Liver (tissue), 9 donors: ENCODE data around the gene SKIL. TPM values are rescaled to one million over a fixed set of nuclear protein-coding genes. Genes with fewer than 3 reads are reported as not detected.

Source experiments
- DNase-seq: peaks from one replicate; pipeline ENCODE4 v3.0.0-alpha.2; 2017; ENCODE audit warnings: low spot score
- H3K27ac ChIP-seq, 2 donors: one replicate each; pipeline ENCODE4 v1.7.0; 2013; ENCODE audit warnings: inconsistent platforms in 2 of 2, low read length in 2 of 2, control low read depth in 1 of 2, low read depth in 1 of 2, mild to moderate bottlenecking in 1 of 2
- H3K27me3 ChIP-seq, 4 donors: one replicate each; pipeline versions ENCODE4 v1.6.1 to v1.7.0; 2013; ENCODE audit warnings: low read length in 3 of 4, inconsistent platforms in 1 of 4, mild to moderate bottlenecking in 1 of 4, moderate library complexity in 1 of 4; ENCODE audit not compliant: control insufficient read depth in 4 of 4, insufficient read depth in 4 of 4
- H3K36me3 ChIP-seq, 4 donors: one replicate each; pipeline versions ENCODE4 v1.6.1 to v1.7.0; 2013; ENCODE audit warnings: low read length in 3 of 4, mild to moderate bottlenecking in 3 of 4, low read depth in 1 of 4, moderate library complexity in 1 of 4; ENCODE audit not compliant: control insufficient read depth in 4 of 4, insufficient read depth in 3 of 4
- H3K4me1 ChIP-seq, 4 donors: one replicate each; pipeline versions ENCODE4 v1.6.1 to v1.7.0; 2013; ENCODE audit warnings: low read length in 3 of 4, mild to moderate bottlenecking in 3 of 4, moderate library complexity in 1 of 4; ENCODE audit not compliant: control insufficient read depth in 4 of 4, insufficient read depth in 4 of 4
- H3K4me3 ChIP-seq, 3 donors: one replicate each; pipeline versions ENCODE4 v1.6.1 to v1.7.0; 2013; ENCODE audit warnings: low read length in 3 of 3, control low read depth in 1 of 3, low read depth in 1 of 3, mild to moderate bottlenecking in 1 of 3
- H3K9ac ChIP-seq, 2 donors: one replicate each; pipeline ENCODE4 v1.7.0; 2013; ENCODE audit warnings: low read length in 2 of 2, mild to moderate bottlenecking in 2 of 2, moderate library complexity in 2 of 2, control low read depth in 1 of 2, low read depth in 1 of 2
- H3K9me3 ChIP-seq, 4 donors: one replicate each; pipeline versions ENCODE4 v1.6.1 to v1.7.0; 2013; ENCODE audit warnings: low read length in 3 of 4; ENCODE audit not compliant: control insufficient read depth in 4 of 4
- FOXA2 ChIP-seq: IDR thresholded peaks from 2 replicates; pipeline ENCODE4 v1.6.1; 2016; ENCODE audit warnings: antibody characterized with exemption
- HNF4A ChIP-seq, 2 donors: conservative IDR thresholded peaks; 2 replicates each; pipeline ENCODE4 v1.6.1; 2016; ENCODE audit warnings: antibody characterized with exemption in 2 of 2, mild to moderate bottlenecking in 2 of 2
- NR2F2 ChIP-seq: IDR thresholded peaks from 2 replicates; pipeline ENCODE4 v1.6.1; 2016; ENCODE audit warnings: antibody characterized with exemption
- REST ChIP-seq: IDR thresholded peaks from 2 replicates; pipeline ENCODE4 v1.6.1; 2016; ENCODE audit warnings: antibody characterized with exemption, mild to moderate bottlenecking
- RXRA ChIP-seq, 2 donors: IDR thresholded peaks; 2 replicates each; pipeline ENCODE4 v1.6.1; 2017 to 2018; ENCODE audit warnings: antibody characterized with exemption in 2 of 2, mild to moderate bottlenecking in 1 of 2
- TAF1 ChIP-seq: conservative IDR thresholded peaks from 2 replicates; pipeline ENCODE4 v1.6.1; 2016; ENCODE audit warnings: antibody characterized with exemption, mild to moderate bottlenecking
- WGBS: extraction: QIAGEN DNeasy Blood & Tissue Kit; methylation state at CpG from one replicate; pipeline ENCODE4 v1.1.7; 2013; 5-methylcytosine and 5-hydroxymethylcytosine counted together
- polyA plus RNA-seq, 2 donors: library from polyadenylated mRNA; stranded (reverse) in 1 of 2; unstranded in 1 of 2; fragments of 200-250 nt in 1 of 2; fragments of >200 nt in 1 of 2; fragmentation: Nextera tagmentation in 1 of 2; extraction: Ambion mirVana in 1 of 2; gene quantifications; one replicate each; pipeline versions ENCODE4 v1.2.1 to v1.2.3, GENCODE V29; 2013 to 2015
- total RNA-seq, 2 donors: library from RNA; depleted of rRNA; stranded (reverse); fragments of >200 nt; gene quantifications; one replicate each; pipeline ENCODE4 v1.2.3, GENCODE V29; 2014
- TF ChIP-seq, protein P1 (sequence below): fragments of 150-350 bp; IDR thresholded peaks from 2 replicates; pipeline ENCODE4 v1.5.1; 2017; ENCODE audit warnings: improper control_type of control experiment, low read depth, low read length; ENCODE audit not compliant: missing input control
- TF ChIP-seq, protein P2 (sequence below): IDR thresholded peaks from 2 replicates; pipeline ENCODE4 v1.6.1; 2016; ENCODE audit warnings: antibody characterized with exemption
- donor health status: healthy.
- donor health status: healthy.
- donor health status: healthy.
- donor health status: healthy.
- donor health status: healthy.

SKIL gene
- total and polyA plus RNA-seq, 4 donors = 2.5 to 43.2 (median 14.2) TPM

- TF ChIP-seq REST = no peak
Measured at GRCh38 chr3:170436697-170437096, 79.2 kb downstream of the SKIL start (continued).

DNA sequence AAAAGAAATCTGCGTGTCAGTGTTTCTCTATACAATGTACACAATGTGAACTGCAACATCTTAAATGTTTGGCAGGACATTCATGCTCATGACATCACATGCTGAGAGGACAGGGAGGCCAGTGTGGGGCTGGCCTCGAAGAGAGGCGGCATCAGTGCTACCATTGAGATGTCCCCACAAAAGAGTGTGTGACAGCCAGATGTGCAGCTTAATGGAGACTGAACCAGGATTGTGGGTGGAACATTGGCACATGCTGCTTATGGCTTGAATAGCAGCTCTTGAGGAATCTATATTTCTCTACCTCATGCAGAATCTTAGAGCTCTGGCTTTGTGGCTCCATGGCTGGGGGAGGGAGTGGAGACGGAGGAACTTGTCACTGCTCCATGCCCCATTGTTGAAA lies 79.7 kb downstream of the SKIL start:
- TF ChIP-seq TAF1 (no peak), FOXA2 (no peak), NR2F2 (no peak), HNF4A (conservative IDR thresholded peaks at IDR 0.05) (no peak)
- TF ChIP-seq, protein P1, sequence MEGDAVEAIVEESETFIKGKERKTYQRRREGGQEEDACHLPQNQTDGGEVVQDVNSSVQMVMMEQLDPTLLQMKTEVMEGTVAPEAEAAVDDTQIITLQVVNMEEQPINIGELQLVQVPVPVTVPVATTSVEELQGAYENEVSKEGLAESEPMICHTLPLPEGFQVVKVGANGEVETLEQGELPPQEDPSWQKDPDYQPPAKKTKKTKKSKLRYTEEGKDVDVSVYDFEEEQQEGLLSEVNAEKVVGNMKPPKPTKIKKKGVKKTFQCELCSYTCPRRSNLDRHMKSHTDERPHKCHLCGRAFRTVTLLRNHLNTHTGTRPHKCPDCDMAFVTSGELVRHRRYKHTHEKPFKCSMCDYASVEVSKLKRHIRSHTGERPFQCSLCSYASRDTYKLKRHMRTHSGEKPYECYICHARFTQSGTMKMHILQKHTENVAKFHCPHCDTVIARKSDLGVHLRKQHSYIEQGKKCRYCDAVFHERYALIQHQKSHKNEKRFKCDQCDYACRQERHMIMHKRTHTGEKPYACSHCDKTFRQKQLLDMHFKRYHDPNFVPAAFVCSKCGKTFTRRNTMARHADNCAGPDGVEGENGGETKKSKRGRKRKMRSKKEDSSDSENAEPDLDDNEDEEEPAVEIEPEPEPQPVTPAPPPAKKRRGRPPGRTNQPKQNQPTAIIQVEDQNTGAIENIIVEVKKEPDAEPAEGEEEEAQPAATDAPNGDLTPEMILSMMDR = no peak
- TF ChIP-seq, protein P2, sequence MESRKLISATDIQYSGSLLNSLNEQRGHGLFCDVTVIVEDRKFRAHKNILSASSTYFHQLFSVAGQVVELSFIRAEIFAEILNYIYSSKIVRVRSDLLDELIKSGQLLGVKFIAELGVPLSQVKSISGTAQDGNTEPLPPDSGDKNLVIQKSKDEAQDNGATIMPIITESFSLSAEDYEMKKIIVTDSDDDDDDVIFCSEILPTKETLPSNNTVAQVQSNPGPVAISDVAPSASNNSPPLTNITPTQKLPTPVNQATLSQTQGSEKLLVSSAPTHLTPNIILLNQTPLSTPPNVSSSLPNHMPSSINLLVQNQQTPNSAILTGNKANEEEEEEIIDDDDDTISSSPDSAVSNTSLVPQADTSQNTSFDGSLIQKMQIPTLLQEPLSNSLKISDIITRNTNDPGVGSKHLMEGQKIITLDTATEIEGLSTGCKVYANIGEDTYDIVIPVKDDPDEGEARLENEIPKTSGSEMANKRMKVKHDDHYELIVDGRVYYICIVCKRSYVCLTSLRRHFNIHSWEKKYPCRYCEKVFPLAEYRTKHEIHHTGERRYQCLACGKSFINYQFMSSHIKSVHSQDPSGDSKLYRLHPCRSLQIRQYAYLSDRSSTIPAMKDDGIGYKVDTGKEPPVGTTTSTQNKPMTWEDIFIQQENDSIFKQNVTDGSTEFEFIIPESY = no peak
- no peaks in the 10 kb centered on the region for H3K36me3 ChIP-seq
- no peaks in the 10 kb centered on the region for H3K27me3 ChIP-seq
- H3K4me3 ChIP-seq = no peak overlapping the region
- H3K27ac ChIP-seq = no peak overlapping the region
- H3K9ac ChIP-seq = no peak overlapping the region
- 91% methylated on average over 4 of the region's 4 CpGs for WGBS
- no peaks in the 10 kb centered on the region for H3K4me1 ChIP-seq
- no peak for DNase-seq
- no peaks in the 10 kb centered on the region for H3K9me3 ChIP-seq

DNA sequence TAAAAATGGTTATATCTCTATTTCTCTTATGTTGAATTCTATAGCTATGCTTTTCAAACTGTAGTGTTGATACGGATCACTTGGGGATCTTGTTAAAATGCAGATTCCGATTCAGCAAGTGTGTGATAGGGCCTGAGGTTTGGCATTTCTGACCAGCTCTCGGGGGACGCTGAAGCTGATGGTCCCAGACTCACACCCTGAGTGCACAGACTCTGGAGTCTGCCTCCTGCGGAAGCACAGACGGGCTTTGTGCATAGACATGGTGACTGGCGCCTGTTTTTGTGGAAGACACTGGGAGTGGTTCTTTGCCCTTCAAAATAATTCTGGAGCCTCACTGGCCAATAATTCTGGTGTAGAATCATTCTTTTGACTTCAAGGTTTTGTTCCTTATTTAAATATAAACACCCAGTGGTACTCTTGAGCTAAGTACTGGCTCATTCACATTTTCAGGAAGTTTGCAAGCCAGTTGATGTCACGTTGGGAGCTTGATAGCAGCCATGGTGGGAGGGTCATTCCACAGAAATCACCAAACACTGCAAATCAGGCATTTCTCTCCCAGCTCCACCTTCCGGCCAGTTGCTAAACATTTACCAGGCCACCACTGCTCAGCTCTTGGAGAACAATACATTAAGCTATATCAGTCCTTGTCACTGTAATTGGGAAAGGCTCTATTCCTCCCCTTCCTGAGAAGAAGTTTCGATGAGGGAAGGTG lies 80.3 kb downstream of the SKIL start:
- H3K27me3 ChIP-seq = no peaks in the 10 kb centered on the region
- H3K4me3 ChIP-seq = no peak overlapping the region
- H3K27ac ChIP-seq = no peak overlapping the region
- WGBS = 84% methylated on average over 10 of the region's 10 CpGs
- H3K9ac ChIP-seq = no peak overlapping the region
- no peak for DNase-seq
- TF ChIP-seq RXRA (IDR thresholded peaks at IDR 0.05) = no peak
- H3K4me1 ChIP-seq = no peaks in the 10 kb centered on the region
- H3K9me3 ChIP-seq = no peaks in the 10 kb centered on the region
- no peaks in the 10 kb centered on the region for H3K36me3 ChIP-seq
